Measurements from ENCODE around the gene HP. TPM values are rescaled to one million over a fixed set of nuclear protein-coding genes. Genes with fewer than 3 reads are reported as not detected.

Gene HP
- total RNA-seq, 1 experiment from 2014 or later: not detected

GRCh38 chr16:72091217-72091616 is 36.9 kb downstream of the HP start:
- Histone ChIP-seq H3K9me2 (replicated peaks; ENCODE audit: low read length) (no peaks in the 10 kb centered on the region), H3K79me2 (ENCODE audit: low read length) (peaks cover 54% of the 10 kb centered on the region), H3K27me3 (ENCODE audit: low read length) (no peaks in the 10 kb centered on the region), H3K4me1 (ENCODE audit: insufficient read depth, low read length) (peaks cover 12% of the 10 kb centered on the region; the same call in 1 of the 2 replicates), H3K36me3 (ENCODE audit: low read depth, low read length) (peaks cover 31% of the 10 kb centered on the region), H3K27ac (ENCODE audit: low read length) (no peak overlapping the region), H4K20me1 (ENCODE audit: low read length) (no peaks in the 10 kb centered on the region), H3K9ac (ENCODE audit: low read length) (no peak overlapping the region), H3K4me3 (ENCODE audit: low read length) (no peak overlapping the region), H2AFZ (ENCODE audit: low read length) (no peak overlapping the region), H3K9me3 (ENCODE audit: low read length) (no peaks in the 10 kb centered on the region), H3F3A (ENCODE audit: low read length, unreplicated experiment) (no peaks in the 10 kb centered on the region), H3K4me2 (ENCODE audit: low read length) (peak overlapping the region; percentile 86)
- no peak for TF ChIP-seq EZH2 (IDR thresholded peaks at IDR 0.05; ENCODE audit: low read length, unreplicated experiment)
- TF ChIP-seq, protein P1, sequence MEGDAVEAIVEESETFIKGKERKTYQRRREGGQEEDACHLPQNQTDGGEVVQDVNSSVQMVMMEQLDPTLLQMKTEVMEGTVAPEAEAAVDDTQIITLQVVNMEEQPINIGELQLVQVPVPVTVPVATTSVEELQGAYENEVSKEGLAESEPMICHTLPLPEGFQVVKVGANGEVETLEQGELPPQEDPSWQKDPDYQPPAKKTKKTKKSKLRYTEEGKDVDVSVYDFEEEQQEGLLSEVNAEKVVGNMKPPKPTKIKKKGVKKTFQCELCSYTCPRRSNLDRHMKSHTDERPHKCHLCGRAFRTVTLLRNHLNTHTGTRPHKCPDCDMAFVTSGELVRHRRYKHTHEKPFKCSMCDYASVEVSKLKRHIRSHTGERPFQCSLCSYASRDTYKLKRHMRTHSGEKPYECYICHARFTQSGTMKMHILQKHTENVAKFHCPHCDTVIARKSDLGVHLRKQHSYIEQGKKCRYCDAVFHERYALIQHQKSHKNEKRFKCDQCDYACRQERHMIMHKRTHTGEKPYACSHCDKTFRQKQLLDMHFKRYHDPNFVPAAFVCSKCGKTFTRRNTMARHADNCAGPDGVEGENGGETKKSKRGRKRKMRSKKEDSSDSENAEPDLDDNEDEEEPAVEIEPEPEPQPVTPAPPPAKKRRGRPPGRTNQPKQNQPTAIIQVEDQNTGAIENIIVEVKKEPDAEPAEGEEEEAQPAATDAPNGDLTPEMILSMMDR (conservative IDR thresholded peaks at IDR 0.05; ENCODE audit: low read depth, low read length): no peak
- TF ChIP-seq EZH2phosphoT487 (IDR thresholded peaks at IDR 0.05; ENCODE audit: borderline replicate concordance, low read length): no peak
- DNase-seq: no peak
- ATAC-seq: no peak
- ChIA-PET POLR2A (ENCODE audit: unreplicated experiment) (no interaction called here), CTCF (no interaction called here)
- BruUV-seq (replicated peaks): no TSS peak
- intact Hi-C loops (cut with micrococcal nuclease): loop anchor here (5.0 to 10.0 kb wide), 2 partner anchors 86 to 199 kb away; partner anchors contain the start of genes DHODH and PKD1L3

- DNase-seq (peak; percentile 63), ATAC-seq (peak; percentile 52)
- Histone ChIP-seq H2AFZ (ENCODE audit: low read length) (peak overlapping the region; percentile 97), H3K9me3 (ENCODE audit: low read length) (no peaks in the 10 kb centered on the region), H4K20me1 (ENCODE audit: low read length) (no peaks in the 10 kb centered on the region), H3K36me3 (ENCODE audit: low read depth, low read length) (peaks cover 27% of the 10 kb centered on the region; the same call in 1 of the 2 replicates), H3K4me2 (ENCODE audit: low read length) (peak overlapping the region; percentile 86), H3K4me1 (ENCODE audit: insufficient read depth, low read length) (peaks cover 12% of the 10 kb centered on the region; the same call in 1 of the 2 replicates), H3K27me3 (ENCODE audit: low read length) (no peaks in the 10 kb centered on the region), H3K9ac (ENCODE audit: low read length) (peak overlapping the region; percentile 85), H3K79me2 (ENCODE audit: low read length) (peaks cover 55% of the 10 kb centered on the region), H3K27ac (ENCODE audit: low read length) (no peak overlapping the region), H3K4me3 (ENCODE audit: low read length) (peak overlapping the region; percentile 92), H3F3A (ENCODE audit: low read length, unreplicated experiment) (no peaks in the 10 kb centered on the region), H3K9me2 (replicated peaks; ENCODE audit: low read length) (no peaks in the 10 kb centered on the region)
- ChIA-PET POLR2A (ENCODE audit: unreplicated experiment) (interaction anchor here (0.6 kb wide), 2 partner anchors 169 to 240 kb away, joined by 4 to 15 read pairs; no protein-coding TSS in a partner anchor), CTCF (interaction anchor here (0.8 kb wide), 1 partner anchor 131 kb away, joined by 3 read pairs; no protein-coding TSS in a partner anchor)
- intact Hi-C loops (cut with micrococcal nuclease): loop anchor here (5.0 to 10.0 kb wide), 2 partner anchors 88 to 201 kb away; partner anchors contain the start of genes DHODH and PKD1L3
- TF ChIP-seq EZH2phosphoT487 (IDR thresholded peaks at IDR 0.05; ENCODE audit: borderline replicate concordance, low read length) (no peak), EZH2 (IDR thresholded peaks at IDR 0.05; ENCODE audit: low read length, unreplicated experiment) (no peak)
- BruUV-seq (replicated peaks): TSS peak; percentile 51
Measured at GRCh38 chr16:72092832-72093447, 38.6 kb downstream of the HP start.

- BruUV-seq (replicated peaks): TSS peak; percentile 58
- H3K4me3 ChIP-seq (ENCODE audit: low read length): peak within 1 kb of the TSS; percentile 92
- H3K27ac ChIP-seq (ENCODE audit: low read length): peak within 1 kb of the TSS; percentile 15
- peak; percentile 98 for ATAC-seq
- peak within 1 kb of the TSS; percentile 97 for H2AFZ ChIP-seq (ENCODE audit: low read length)
- peaks cover 12% of the 10 kb centered on the region; the same call in 1 of the 2 replicates for H3K4me1 ChIP-seq (ENCODE audit: insufficient read depth, low read length)
- peaks cover 23% of the 10 kb centered on the region; the same call in 1 of the 2 replicates for H3K36me3 ChIP-seq (ENCODE audit: low read depth, low read length)
- TF ChIP-seq EZH2 (IDR thresholded peaks at IDR 0.05; ENCODE audit: low read length, unreplicated experiment) (no peak), EZH2phosphoT487 (IDR thresholded peaks at IDR 0.05; ENCODE audit: borderline replicate concordance, low read length) (no peak)
- TF ChIP-seq, protein P1 (conservative IDR thresholded peaks at IDR 0.05; ENCODE audit: low read depth, low read length): no peak
- CTCF ChIA-PET: interaction anchor here (0.8 kb wide), 1 partner anchor 132 kb away, joined by 3 read pairs; no protein-coding TSS in a partner anchor
- no peaks in the 10 kb centered on the region for H4K20me1 ChIP-seq (ENCODE audit: low read length)
- POLR2A ChIA-PET (ENCODE audit: unreplicated experiment): interaction anchor here (0.6 kb wide), 1 partner anchor 170 kb away, joined by 4 read pairs; no protein-coding TSS in a partner anchor
- H3K9me2 ChIP-seq (replicated peaks; ENCODE audit: low read length): no peaks in the 10 kb centered on the region
- H3K9ac ChIP-seq (ENCODE audit: low read length): peak within 1 kb of the TSS; percentile 89
- no peaks in the 10 kb centered on the region for H3K9me3 ChIP-seq (ENCODE audit: low read length)
- intact Hi-C loops (cut with micrococcal nuclease): loop anchor here (5.0 to 10.0 kb wide), 2 partner anchors 89 to 201 kb away; partner anchors contain the start of genes DHODH and PKD1L3
- H3K79me2 ChIP-seq (ENCODE audit: low read length): peaks cover 55% of the 10 kb centered on the region
- H3K4me2 ChIP-seq (ENCODE audit: low read length): peak within 1 kb of the TSS; percentile 86
- DNase-seq: peak; percentile 96
- no peaks in the 10 kb centered on the region for H3K27me3 ChIP-seq (ENCODE audit: low read length)
- no peaks in the 10 kb centered on the region for H3F3A ChIP-seq (ENCODE audit: low read length, unreplicated experiment)
Measured at GRCh38 chr16:72093448-72094265, 39.4 kb downstream of the HP start, which contains the start of the genes DHX38 and TXNL4B. Gene DHX38 (plus strand): TSS chr16:72093847. CDS start chr16:72096158, 2,311 bp downstream. Gene TXNL4B (minus strand): TSS chr16:72093620. CDS start chr16:72090749, 2,871 bp downstream.

Measured in PC-3 (cell line).